ENCODE data around the gene NOS1AP. TPM values are rescaled to one million over a fixed set of nuclear protein-coding genes. Genes with fewer than 3 reads are reported as not detected.
A peak's percentile ranks its signal among the peaks of the same experiment; 100 is the strongest.

The NOS1AP gene
- total and polyA plus RNA-seq, 8 donors: 2.2 to 6.2 (median 3.3) TPM

DNA sequence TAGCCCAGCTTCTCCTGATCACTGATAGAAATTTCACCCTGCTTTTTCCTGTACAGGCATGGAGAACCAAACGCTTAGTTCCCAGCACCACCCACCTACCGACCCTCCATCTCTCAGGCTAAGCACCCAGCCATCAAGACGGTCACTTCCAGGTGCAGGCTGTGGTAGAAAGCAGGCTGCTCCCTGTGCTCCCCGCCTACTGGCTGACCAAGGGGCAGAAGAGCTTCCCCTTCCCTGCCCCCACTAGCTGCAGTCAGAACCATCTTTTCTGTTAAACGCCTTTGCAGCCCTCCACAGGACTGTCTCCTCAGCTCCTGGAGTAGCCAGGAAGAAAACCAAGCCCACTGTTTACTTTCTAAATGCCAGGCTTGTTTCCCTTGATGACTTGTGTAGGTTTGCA, 284.2 kb downstream of the NOS1AP start:
- TF ChIP-seq, protein P1, sequence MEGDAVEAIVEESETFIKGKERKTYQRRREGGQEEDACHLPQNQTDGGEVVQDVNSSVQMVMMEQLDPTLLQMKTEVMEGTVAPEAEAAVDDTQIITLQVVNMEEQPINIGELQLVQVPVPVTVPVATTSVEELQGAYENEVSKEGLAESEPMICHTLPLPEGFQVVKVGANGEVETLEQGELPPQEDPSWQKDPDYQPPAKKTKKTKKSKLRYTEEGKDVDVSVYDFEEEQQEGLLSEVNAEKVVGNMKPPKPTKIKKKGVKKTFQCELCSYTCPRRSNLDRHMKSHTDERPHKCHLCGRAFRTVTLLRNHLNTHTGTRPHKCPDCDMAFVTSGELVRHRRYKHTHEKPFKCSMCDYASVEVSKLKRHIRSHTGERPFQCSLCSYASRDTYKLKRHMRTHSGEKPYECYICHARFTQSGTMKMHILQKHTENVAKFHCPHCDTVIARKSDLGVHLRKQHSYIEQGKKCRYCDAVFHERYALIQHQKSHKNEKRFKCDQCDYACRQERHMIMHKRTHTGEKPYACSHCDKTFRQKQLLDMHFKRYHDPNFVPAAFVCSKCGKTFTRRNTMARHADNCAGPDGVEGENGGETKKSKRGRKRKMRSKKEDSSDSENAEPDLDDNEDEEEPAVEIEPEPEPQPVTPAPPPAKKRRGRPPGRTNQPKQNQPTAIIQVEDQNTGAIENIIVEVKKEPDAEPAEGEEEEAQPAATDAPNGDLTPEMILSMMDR (IDR thresholded peaks at IDR 0.05): no peak
- ATAC-seq (no peak), DNase-seq (no peak)
- Histone ChIP-seq H3K9me3 (no peaks in the 10 kb centered on the region), H3K36me3 (no peaks in the 10 kb centered on the region), H3K4me3 (no peak overlapping the region), H3K27me3 (no peaks in the 10 kb centered on the region), H3K27ac (no peak overlapping the region), H3K4me1 (no peaks in the 10 kb centered on the region)
- intact Hi-C loops (cut with DNase I): no loop called here

- DNase-seq (peak in 1 of 4 donors; percentile 10), ATAC-seq (peak; percentile 85)
- no peak overlapping the region for H3K4me3 ChIP-seq
- TF ChIP-seq, protein P1 (IDR thresholded peaks at IDR 0.05): peak; percentile 31 to 50
- no peak overlapping the region for H3K27ac ChIP-seq
- no peaks in the 10 kb centered on the region for H3K4me1 ChIP-seq
- no peaks in the 10 kb centered on the region for H3K27me3 ChIP-seq
- H3K36me3 ChIP-seq: no peaks in the 10 kb centered on the region
- no peaks in the 10 kb centered on the region for H3K9me3 ChIP-seq
- intact Hi-C loops (cut with DNase I): no loop called here
Observed at GRCh38 chr1:162357681-162358266, 288.3 kb downstream of the NOS1AP start.

GRCh38 chr1:162358928-162359327, 289.4 kb downstream of the NOS1AP start:
- TF ChIP-seq, protein P1 (IDR thresholded peaks at IDR 0.05): no peak
- ATAC-seq: no peak
- Histone ChIP-seq H3K27me3 (no peaks in the 10 kb centered on the region), H3K4me3 (no peak overlapping the region), H3K36me3 (no peaks in the 10 kb centered on the region), H3K4me1 (no peaks in the 10 kb centered on the region), H3K27ac (no peak overlapping the region), H3K9me3 (no peaks in the 10 kb centered on the region)
- intact Hi-C loops (cut with DNase I): no loop called here
- no peak for DNase-seq

- no peak for ATAC-seq
- no peak overlapping the region for H3K27ac ChIP-seq
- no peak for DNase-seq
- intact Hi-C loops (cut with DNase I): no loop called here
- no peaks in the 10 kb centered on the region for H3K4me1 ChIP-seq
- no peak overlapping the region for H3K4me3 ChIP-seq
- no peaks in the 10 kb centered on the region for H3K36me3 ChIP-seq
- H3K9me3 ChIP-seq: no peaks in the 10 kb centered on the region
- TF ChIP-seq, protein P1 (IDR thresholded peaks at IDR 0.05): no peak
- H3K27me3 ChIP-seq: no peaks in the 10 kb centered on the region
Observed at GRCh38 chr1:162359523-162360236, 290.2 kb downstream of the NOS1AP start.

DNA sequence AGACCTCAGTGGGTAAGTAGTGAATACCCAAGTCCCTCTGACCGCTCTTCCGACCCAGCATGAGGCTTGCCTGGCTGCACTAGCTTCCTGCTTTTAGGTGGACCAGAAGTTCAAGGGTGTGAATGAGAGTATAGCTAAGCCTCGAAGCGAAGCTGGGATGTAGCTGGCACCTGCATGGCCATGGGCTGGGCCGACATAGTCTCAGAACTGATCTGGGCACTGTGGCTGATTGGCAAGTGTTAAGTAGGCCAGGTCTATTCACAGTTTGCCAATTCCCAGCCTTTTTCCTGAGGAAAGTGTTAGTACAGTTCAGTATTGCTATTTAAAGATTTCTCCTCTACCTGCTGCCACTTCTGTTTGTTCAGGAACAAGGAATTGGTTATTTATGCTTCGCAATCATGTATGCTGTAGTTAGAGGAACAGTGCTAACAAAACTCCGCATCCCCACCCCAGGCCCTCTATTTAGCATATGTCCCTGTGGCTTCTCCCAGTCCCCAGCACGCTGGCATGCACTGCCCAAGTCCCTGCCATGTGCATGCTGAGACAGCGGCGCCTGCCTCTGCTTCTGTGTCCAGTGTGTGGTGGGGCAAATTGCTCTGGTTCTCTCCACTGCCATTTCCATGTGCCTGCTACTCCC, 290.9 kb downstream of the NOS1AP start:
- TF ChIP-seq, protein P1 (IDR thresholded peaks at IDR 0.05): no peak
- no peak overlapping the region for H3K27ac ChIP-seq
- H3K27me3 ChIP-seq: no peaks in the 10 kb centered on the region
- no peak overlapping the region for H3K4me3 ChIP-seq
- H3K9me3 ChIP-seq: no peaks in the 10 kb centered on the region
- H3K36me3 ChIP-seq: no peaks in the 10 kb centered on the region
- no peak for DNase-seq
- H3K4me1 ChIP-seq: no peaks in the 10 kb centered on the region
- no peak for ATAC-seq
- intact Hi-C loops (cut with DNase I): no loop called here
